HL-60 (cell line): ENCODE results near the gene SLCO6A1.

Source experiments
- GABPA ChIP-seq: IDR thresholded peaks from 2 replicates; pipeline ENCODE4 v1.6.1; 2012; ENCODE audit warnings: low read depth
- POLR2AphosphoS5 ChIP-seq: IDR thresholded peaks from 2 replicates; pipeline ENCODE4 v1.6.1; 2012; ENCODE audit warnings: low read depth
- TF ChIP-seq, protein P1 (sequence below): IDR thresholded peaks from one replicate; pipeline ENCODE4 v1.5.1; 2011; ENCODE audit warnings: low read length, control low read depth, inconsistent platforms; ENCODE audit not compliant: insufficient read depth
- TF ChIP-seq, protein P2 (sequence below): IDR thresholded peaks from 2 replicates; pipeline ENCODE4 v1.6.1; 2012; ENCODE audit warnings: low read depth; ENCODE audit not compliant: insufficient replicate concordance

DNA sequence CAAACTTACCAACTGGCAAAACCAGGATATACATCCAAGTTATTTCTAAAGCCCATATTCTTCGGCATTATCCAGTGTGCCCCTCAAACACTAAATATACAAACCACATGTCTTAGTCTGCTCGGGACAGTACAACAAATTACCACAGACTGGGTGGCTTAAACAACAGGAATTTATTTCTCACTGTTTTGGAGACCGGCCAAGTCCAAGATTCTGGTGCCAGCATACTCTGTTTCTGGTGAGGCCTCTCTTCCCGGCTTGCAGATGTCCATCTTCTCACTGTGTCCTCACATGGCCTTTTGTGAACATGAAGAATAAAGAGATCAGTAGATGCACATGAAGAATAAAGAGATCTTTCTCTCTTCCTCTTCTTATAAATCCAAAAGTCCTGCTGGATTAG lies 12.9 kb upstream of the SLCO6A1 start:
- TF ChIP-seq POLR2AphosphoS5 (no peak), GABPA (no peak)
- TF ChIP-seq, protein P1, sequence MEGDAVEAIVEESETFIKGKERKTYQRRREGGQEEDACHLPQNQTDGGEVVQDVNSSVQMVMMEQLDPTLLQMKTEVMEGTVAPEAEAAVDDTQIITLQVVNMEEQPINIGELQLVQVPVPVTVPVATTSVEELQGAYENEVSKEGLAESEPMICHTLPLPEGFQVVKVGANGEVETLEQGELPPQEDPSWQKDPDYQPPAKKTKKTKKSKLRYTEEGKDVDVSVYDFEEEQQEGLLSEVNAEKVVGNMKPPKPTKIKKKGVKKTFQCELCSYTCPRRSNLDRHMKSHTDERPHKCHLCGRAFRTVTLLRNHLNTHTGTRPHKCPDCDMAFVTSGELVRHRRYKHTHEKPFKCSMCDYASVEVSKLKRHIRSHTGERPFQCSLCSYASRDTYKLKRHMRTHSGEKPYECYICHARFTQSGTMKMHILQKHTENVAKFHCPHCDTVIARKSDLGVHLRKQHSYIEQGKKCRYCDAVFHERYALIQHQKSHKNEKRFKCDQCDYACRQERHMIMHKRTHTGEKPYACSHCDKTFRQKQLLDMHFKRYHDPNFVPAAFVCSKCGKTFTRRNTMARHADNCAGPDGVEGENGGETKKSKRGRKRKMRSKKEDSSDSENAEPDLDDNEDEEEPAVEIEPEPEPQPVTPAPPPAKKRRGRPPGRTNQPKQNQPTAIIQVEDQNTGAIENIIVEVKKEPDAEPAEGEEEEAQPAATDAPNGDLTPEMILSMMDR: no peak
- TF ChIP-seq, protein P2, sequence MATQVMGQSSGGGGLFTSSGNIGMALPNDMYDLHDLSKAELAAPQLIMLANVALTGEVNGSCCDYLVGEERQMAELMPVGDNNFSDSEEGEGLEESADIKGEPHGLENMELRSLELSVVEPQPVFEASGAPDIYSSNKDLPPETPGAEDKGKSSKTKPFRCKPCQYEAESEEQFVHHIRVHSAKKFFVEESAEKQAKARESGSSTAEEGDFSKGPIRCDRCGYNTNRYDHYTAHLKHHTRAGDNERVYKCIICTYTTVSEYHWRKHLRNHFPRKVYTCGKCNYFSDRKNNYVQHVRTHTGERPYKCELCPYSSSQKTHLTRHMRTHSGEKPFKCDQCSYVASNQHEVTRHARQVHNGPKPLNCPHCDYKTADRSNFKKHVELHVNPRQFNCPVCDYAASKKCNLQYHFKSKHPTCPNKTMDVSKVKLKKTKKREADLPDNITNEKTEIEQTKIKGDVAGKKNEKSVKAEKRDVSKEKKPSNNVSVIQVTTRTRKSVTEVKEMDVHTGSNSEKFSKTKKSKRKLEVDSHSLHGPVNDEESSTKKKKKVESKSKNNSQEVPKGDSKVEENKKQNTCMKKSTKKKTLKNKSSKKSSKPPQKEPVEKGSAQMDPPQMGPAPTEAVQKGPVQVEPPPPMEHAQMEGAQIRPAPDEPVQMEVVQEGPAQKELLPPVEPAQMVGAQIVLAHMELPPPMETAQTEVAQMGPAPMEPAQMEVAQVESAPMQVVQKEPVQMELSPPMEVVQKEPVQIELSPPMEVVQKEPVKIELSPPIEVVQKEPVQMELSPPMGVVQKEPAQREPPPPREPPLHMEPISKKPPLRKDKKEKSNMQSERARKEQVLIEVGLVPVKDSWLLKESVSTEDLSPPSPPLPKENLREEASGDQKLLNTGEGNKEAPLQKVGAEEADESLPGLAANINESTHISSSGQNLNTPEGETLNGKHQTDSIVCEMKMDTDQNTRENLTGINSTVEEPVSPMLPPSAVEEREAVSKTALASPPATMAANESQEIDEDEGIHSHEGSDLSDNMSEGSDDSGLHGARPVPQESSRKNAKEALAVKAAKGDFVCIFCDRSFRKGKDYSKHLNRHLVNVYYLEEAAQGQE: no peak
